Measurements from ENCODE around the gene CLP1. TPM values are rescaled to one million over a fixed set of nuclear protein-coding genes. Genes with fewer than 3 reads are reported as not detected.

CLP1 gene
- polyA plus RNA-seq, 1 donor (not counting 4 experiments of a cell fraction or from before 2014, with no cell fraction given), result 25.0 TPM

DNA sequence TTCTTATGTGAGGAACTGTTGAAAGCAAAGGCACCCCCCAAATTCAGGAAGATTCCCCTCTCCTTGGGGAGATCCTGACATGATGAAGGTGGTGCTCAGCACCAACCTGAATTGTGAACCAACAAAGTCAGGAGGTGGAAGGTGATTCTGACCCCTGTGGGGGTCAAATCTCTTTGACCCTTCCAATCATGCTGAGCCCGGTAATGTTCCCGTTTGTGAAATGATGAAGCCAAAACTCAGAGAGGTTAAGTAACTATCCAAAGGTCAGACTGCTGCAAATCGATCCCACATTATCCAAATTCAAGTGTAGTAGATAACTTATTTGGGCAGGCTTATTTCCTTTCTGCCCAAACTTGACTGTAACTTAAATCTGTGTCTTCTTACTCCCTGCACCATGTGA is 41.0 kb upstream of the CLP1 start:
- Histone ChIP-seq H3K4me2 (ENCODE audit: control insufficient read depth, extremely low read depth, insufficient read depth, low read depth, low read length) (no peak overlapping the region), H3K79me2 (ENCODE audit: control insufficient read depth, insufficient read depth, low read length) (no peaks in the 10 kb centered on the region), H4K20me1 (ENCODE audit: control insufficient read depth, extremely low read depth, insufficient read depth, low read length) (no peaks in the 10 kb centered on the region), H3K27me3 (ENCODE audit: control insufficient read depth, extremely low read depth, insufficient read depth, low read length) (peaks cover 8% of the 10 kb centered on the region), H3K9me3 (ENCODE audit: control insufficient read depth, low read depth, low read length) (no peaks in the 10 kb centered on the region), H2AFZ (ENCODE audit: control insufficient read depth, low read length) (no peak overlapping the region), H3K36me3 (ENCODE audit: control insufficient read depth in 2 of 2, extremely low read depth in 1 of 2, insufficient read depth in 2 of 2, low read length in 2 of 2) (no peaks in the 10 kb centered on the region), H3K27ac (ENCODE audit: control insufficient read depth, insufficient read depth, low read length) (no peak overlapping the region), H3K4me1 (ENCODE audit: control insufficient read depth, extremely low read depth, insufficient read depth, low read length) (no peaks in the 10 kb centered on the region), H3K9ac (ENCODE audit: control insufficient read depth, extremely low read depth, insufficient read depth, low read length) (no peak overlapping the region), H3K4me3 (ENCODE audit: control insufficient read depth in 2 of 3, extremely low read depth in 1 of 3, insufficient read depth in 2 of 3, low read depth in 1 of 3, low read length in 3 of 3) (no peak overlapping the region), H3K9me1 (ENCODE audit: control insufficient read depth, extremely low read depth, insufficient read depth, low read length) (no peaks in the 10 kb centered on the region)
- FAIRE-seq (no peak), DNase-seq (ENCODE audit: low read depth, low spot score) (no peak)
- TF ChIP-seq, protein P1, sequence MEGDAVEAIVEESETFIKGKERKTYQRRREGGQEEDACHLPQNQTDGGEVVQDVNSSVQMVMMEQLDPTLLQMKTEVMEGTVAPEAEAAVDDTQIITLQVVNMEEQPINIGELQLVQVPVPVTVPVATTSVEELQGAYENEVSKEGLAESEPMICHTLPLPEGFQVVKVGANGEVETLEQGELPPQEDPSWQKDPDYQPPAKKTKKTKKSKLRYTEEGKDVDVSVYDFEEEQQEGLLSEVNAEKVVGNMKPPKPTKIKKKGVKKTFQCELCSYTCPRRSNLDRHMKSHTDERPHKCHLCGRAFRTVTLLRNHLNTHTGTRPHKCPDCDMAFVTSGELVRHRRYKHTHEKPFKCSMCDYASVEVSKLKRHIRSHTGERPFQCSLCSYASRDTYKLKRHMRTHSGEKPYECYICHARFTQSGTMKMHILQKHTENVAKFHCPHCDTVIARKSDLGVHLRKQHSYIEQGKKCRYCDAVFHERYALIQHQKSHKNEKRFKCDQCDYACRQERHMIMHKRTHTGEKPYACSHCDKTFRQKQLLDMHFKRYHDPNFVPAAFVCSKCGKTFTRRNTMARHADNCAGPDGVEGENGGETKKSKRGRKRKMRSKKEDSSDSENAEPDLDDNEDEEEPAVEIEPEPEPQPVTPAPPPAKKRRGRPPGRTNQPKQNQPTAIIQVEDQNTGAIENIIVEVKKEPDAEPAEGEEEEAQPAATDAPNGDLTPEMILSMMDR (optimal IDR thresholded peaks at IDR 0.05 in 1 of 3, IDR thresholded peaks at IDR 0.05 in 1 of 3, conservative IDR thresholded peaks at IDR 0.05 in 1 of 3; ENCODE audit: extremely low read depth in 1 of 3, insufficient read depth in 2 of 3, low read length in 3 of 3), result no peak
- no peak for TF ChIP-seq EZH2 (IDR thresholded peaks at IDR 0.05; ENCODE audit: low read length)
- dilution Hi-C loops (cut with MboI; ENCODE audit: extremely low pct_ligation_motif_present, low sequenced_read_pairs), result no loop called here

DNA sequence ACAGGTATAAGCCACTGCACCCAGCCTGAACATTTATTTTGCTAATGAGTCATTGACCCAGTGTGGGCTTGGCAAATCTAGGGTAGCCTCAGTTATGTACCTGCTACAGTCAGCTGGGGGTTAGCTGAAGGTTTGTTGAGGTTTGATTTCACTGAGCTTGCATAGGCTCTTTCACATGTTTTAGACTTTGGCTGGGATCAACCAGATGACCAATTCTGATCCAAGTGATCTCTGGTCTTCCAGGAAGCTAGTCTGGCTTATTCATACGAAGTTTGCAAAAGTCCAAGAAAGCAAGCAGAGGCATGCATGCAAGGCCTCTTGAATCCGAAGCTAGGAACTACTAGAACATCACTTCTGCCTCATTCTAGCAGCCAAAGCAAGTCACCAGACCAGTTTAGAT is 39.1 kb upstream of the CLP1 start:
- peak; percentile 20 for FAIRE-seq
- DNase-seq (ENCODE audit: low read depth, low spot score), result no peak
- peaks cover 7% of the 10 kb centered on the region for H3K27me3 ChIP-seq (ENCODE audit: control insufficient read depth, extremely low read depth, insufficient read depth, low read length)
- no peak overlapping the region for H3K4me2 ChIP-seq (ENCODE audit: control insufficient read depth, extremely low read depth, insufficient read depth, low read depth, low read length)
- no peaks in the 10 kb centered on the region for H3K36me3 ChIP-seq (ENCODE audit: control insufficient read depth in 2 of 2, extremely low read depth in 1 of 2, insufficient read depth in 2 of 2, low read length in 2 of 2)
- no peak overlapping the region for H2AFZ ChIP-seq (ENCODE audit: control insufficient read depth, low read length)
- no peaks in the 10 kb centered on the region for H3K9me3 ChIP-seq (ENCODE audit: control insufficient read depth, low read depth, low read length)
- TF ChIP-seq EZH2 (IDR thresholded peaks at IDR 0.05; ENCODE audit: low read length), result no peak
- TF ChIP-seq, protein P1 (optimal IDR thresholded peaks at IDR 0.05 in 1 of 3, IDR thresholded peaks at IDR 0.05 in 1 of 3, conservative IDR thresholded peaks at IDR 0.05 in 1 of 3; ENCODE audit: extremely low read depth in 1 of 3, insufficient read depth in 2 of 3, low read length in 3 of 3), result no peak
- no peak overlapping the region for H3K9ac ChIP-seq (ENCODE audit: control insufficient read depth, extremely low read depth, insufficient read depth, low read length)
- no peaks in the 10 kb centered on the region for H3K79me2 ChIP-seq (ENCODE audit: control insufficient read depth, insufficient read depth, low read length)
- no peaks in the 10 kb centered on the region for H4K20me1 ChIP-seq (ENCODE audit: control insufficient read depth, extremely low read depth, insufficient read depth, low read length)
- dilution Hi-C loops (cut with MboI; ENCODE audit: extremely low pct_ligation_motif_present, low sequenced_read_pairs), result no loop called here
- H3K4me1 ChIP-seq (ENCODE audit: control insufficient read depth, extremely low read depth, insufficient read depth, low read length), result no peaks in the 10 kb centered on the region
- H3K9me1 ChIP-seq (ENCODE audit: control insufficient read depth, extremely low read depth, insufficient read depth, low read length), result no peaks in the 10 kb centered on the region
- no peak overlapping the region for H3K27ac ChIP-seq (ENCODE audit: control insufficient read depth, insufficient read depth, low read length)
- no peak overlapping the region for H3K4me3 ChIP-seq (ENCODE audit: control insufficient read depth in 2 of 3, extremely low read depth in 1 of 3, insufficient read depth in 2 of 3, low read depth in 1 of 3, low read length in 3 of 3)
